Endothelial cell of umbilical vein (primary cell): ENCODE results near the gene KIF26B. TPM values are rescaled to one million over a fixed set of nuclear protein-coding genes. Genes with fewer than 3 reads are reported as not detected.

Source experiments
- BruUV-seq: library from RNA; stranded (reverse); fragments of 400-500 nt; replicated peaks from 2 replicates; lab custom pipeline; 2021; lab: Mats Ljungman, UMichigan
- CTCF ChIA-PET: fragments of 300-600, 350-600 bp; sonication (Branson Sonifier 250); formaldehyde crosslinking; loops from one replicate; lab custom pipeline; 2021; ENCODE audit warnings: antibody characterized with exemption, inconsistent platforms; lab: Charles Lee
- POLR2A ChIA-PET: fragments of 300-600, 350-600 bp; sonication (Branson Sonifier 250); formaldehyde crosslinking; loops from one replicate; lab custom pipeline; 2021; ENCODE audit warnings: antibody characterized with exemption, inconsistent platforms; lab: Charles Lee
- DNase-seq: peaks from one replicate; pipeline ENCODE4 v3.0.0-alpha.2; 2011; ENCODE audit warnings: low read depth, low spot score
- FAIRE-seq: peaks from 2 replicates; lab custom pipeline; 2011; peaks lifted over from hg19 to GRCh38; lab: Jason Lieb, UNC
- H2AFZ ChIP-seq: 2 replicates; pipeline ENCODE4 v1.6.0; 2012; ENCODE audit warnings: low read depth, low read length, control low read depth, inconsistent platforms
- H3K27ac ChIP-seq: 2 replicates; pipeline ENCODE4 v1.5.1; 2011; ENCODE audit warnings: low read depth, mild to moderate bottlenecking, control low read depth, low read length, moderate library complexity; ENCODE audit not compliant: insufficient read depth
- H3K27me3 ChIP-seq, 2 experiments: 2 replicates each; pipeline versions ENCODE4 v1.6.0 to v1.6.1; 2011; ENCODE audit warnings: low read length in 2 of 2, mixed read lengths in 1 of 2; ENCODE audit not compliant: control insufficient read depth in 2 of 2, insufficient read depth in 2 of 2
- H3K36me3 ChIP-seq, 2 experiments: 2 replicates in 1 of 2; 3 replicates in 1 of 2; pipeline ENCODE4 v1.5.1; 2011; ENCODE audit warnings: low read length in 2 of 2, mild to moderate bottlenecking in 1 of 2, moderate library complexity in 1 of 2; ENCODE audit not compliant: control insufficient read depth in 2 of 2, insufficient read depth in 2 of 2; ENCODE audit errors: extremely low read depth in 1 of 2
- H3K4me1 ChIP-seq: 3 replicates; pipeline ENCODE4 v1.5.1; 2011; ENCODE audit warnings: mild to moderate bottlenecking, low read length; ENCODE audit not compliant: control insufficient read depth, insufficient read depth; ENCODE audit errors: extremely low read depth
- H3K4me2 ChIP-seq: 2 replicates; pipeline ENCODE4 v1.6.1; 2011; ENCODE audit warnings: low read length, control low read depth, mixed read lengths; ENCODE audit not compliant: insufficient read depth
- H3K4me3 ChIP-seq, 3 experiments: fragments of 200-600 bp in 1 of 3; sonication (generic), shearing (Covaris generic) in 1 of 3; replicated peaks in 1 of 3; 2 replicates each; pipeline ENCODE4 v1.5.1; 2011 to 2016; ENCODE audit warnings: control low read depth in 3 of 3, low read length in 3 of 3, mild to moderate bottlenecking in 2 of 3, inconsistent platforms in 1 of 3, low read depth in 1 of 3, moderate library complexity in 1 of 3; ENCODE audit not compliant: insufficient read depth in 1 of 3
- H3K79me2 ChIP-seq: 2 replicates; pipeline ENCODE4 v1.6.0; 2012; ENCODE audit warnings: low read length, inconsistent platforms; ENCODE audit not compliant: control insufficient read depth, insufficient read depth
- H3K9ac ChIP-seq: replicated peaks from 2 replicates; pipeline ENCODE3; 2011; ENCODE audit warnings: low read length, control low read depth; ENCODE audit not compliant: insufficient read depth; ENCODE audit errors: extremely low read depth
- H3K9me1 ChIP-seq: replicated peaks from 3 replicates; pipeline ENCODE4 v1.6.0; 2011; ENCODE audit warnings: mild to moderate bottlenecking, low read length; ENCODE audit not compliant: control insufficient read depth, insufficient read depth; ENCODE audit errors: extremely low read depth
- H3K9me3 ChIP-seq: replicated peaks from 2 replicates; pipeline ENCODE4 v1.5.1; 2012; ENCODE audit warnings: low read length, inconsistent platforms; ENCODE audit not compliant: control insufficient read depth, insufficient read depth
- H4K20me1 ChIP-seq: replicated peaks from 2 replicates; pipeline ENCODE3; 2011; ENCODE audit warnings: mild to moderate bottlenecking, low read length; ENCODE audit not compliant: control insufficient read depth, insufficient read depth; ENCODE audit errors: extremely low read depth
- CTCF ChIP-seq, 2 donors: IDR thresholded peaks; 1 replicate in 1 of 2; 2 replicates in 1 of 2; pipeline ENCODE4 v1.5.1; 2011; ENCODE audit warnings: low read length in 2 of 2, mild to moderate bottlenecking in 2 of 2, moderate library complexity in 2 of 2, control low read depth in 1 of 2, inconsistent platforms in 1 of 2, low read depth in 1 of 2; ENCODE audit not compliant: insufficient read depth in 1 of 2; ENCODE audit errors: extremely low read depth in 1 of 2
- EZH2 ChIP-seq: IDR thresholded peaks from 2 replicates; pipeline ENCODE4 v1.6.1; 2012; ENCODE audit warnings: borderline replicate concordance, low read depth, mild to moderate bottlenecking, moderate library complexity, low read length, inconsistent platforms; ENCODE audit not compliant: severe bottlenecking
- FOS ChIP-seq: IDR thresholded peaks from 2 replicates; pipeline ENCODE4 v1.6.1; 2011; ENCODE audit warnings: mild to moderate bottlenecking, low read length, moderate library complexity, borderline replicate concordance; ENCODE audit not compliant: insufficient read depth
- GATA2 ChIP-seq: IDR thresholded peaks from 2 replicates; pipeline ENCODE4 v1.7.0; 2011; ENCODE audit warnings: low read depth, mild to moderate bottlenecking, moderate library complexity, mixed read lengths, low read length; ENCODE audit not compliant: insufficient read length, insufficient read depth
- JUN ChIP-seq: IDR thresholded peaks from 2 replicates; pipeline ENCODE4 v1.6.1; 2011; ENCODE audit warnings: borderline replicate concordance, low read depth; ENCODE audit not compliant: insufficient read length, insufficient read depth
- MAX ChIP-seq: IDR thresholded peaks from 2 replicates; pipeline ENCODE4 v1.6.1; 2011; ENCODE audit not compliant: insufficient read depth, insufficient read length
- MYC ChIP-seq: IDR thresholded peaks from one replicate; pipeline ENCODE4 v1.6.1; 2011; ENCODE audit warnings: mild to moderate bottlenecking, low read depth, low read length
- POLR2A ChIP-seq: IDR thresholded peaks from 2 replicates; pipeline ENCODE4 v1.6.1; 2012; ENCODE audit warnings: low read depth, mild to moderate bottlenecking, control low read depth, low read length
- POLR2AphosphoS5 ChIP-seq: IDR thresholded peaks from 2 replicates; pipeline ENCODE4 v1.6.1; 2012; ENCODE audit warnings: low read depth, mild to moderate bottlenecking, control low read depth, low read length, moderate library complexity; ENCODE audit not compliant: insufficient read depth
- dilution Hi-C: fragments of 300-500 bp; cut with MboI; formaldehyde crosslinking; loops from one replicate; pipeline ENCODE4 v1.15.0; 2019; ENCODE audit warnings: low sequenced_read_pairs; ENCODE audit not compliant: extremely low pct_ligation_motif_present
- intact Hi-C: fragments of 100-400 bp; cut with micrococcal nuclease; formaldehyde crosslinking; loops from one replicate; pipeline ENCODE4 v1.10.0; 2022
- polyA plus RNA-seq, 4 experiments: library from polyadenylated mRNA; depleted of rRNA in 3 of 4; stranded (reverse) in 3 of 4; unstranded in 1 of 4; fragments of >200 nt; gene quantifications; 2 replicates each; pipeline versions ENCODE4 v1.2.1 to v1.2.3, GENCODE V29; 2011 to 2012; ENCODE audit warnings: missing spikeins in 1 of 4
- total RNA-seq: library from RNA; stranded (reverse); gene quantifications from 2 replicates; pipeline ENCODE4 v1.2.3, GENCODE V29; 2021

KIF26B gene
- total and polyA plus RNA-seq, 2 donors (not counting 3 experiments of a cell fraction or from before 2014, with no cell fraction given) = 0.04 to 0.49 TPM

GRCh38 chr1:245686006-245686405, 531.2 kb downstream of the KIF26B start:
- H3K36me3 ChIP-seq = no peaks in the 10 kb centered on the region
- CTCF ChIA-PET = no interaction called here

GRCh38 chr1:245686446-245687030, 531.8 kb downstream of the KIF26B start:
- H3K9me3 ChIP-seq = no peaks in the 10 kb centered on the region
- intact Hi-C loops (no loop called here), dilution Hi-C loops (no loop called here)
- H3K79me2 ChIP-seq = no peaks in the 10 kb centered on the region
- CTCF ChIA-PET = no interaction called here
- no peak overlapping the region for H3K27ac ChIP-seq
- DNase-seq = no peak
- no peak overlapping the region for H2AFZ ChIP-seq
- POLR2A ChIA-PET = no interaction called here
- no peaks in the 10 kb centered on the region for H4K20me1 ChIP-seq
- H3K9me1 ChIP-seq = no peaks in the 10 kb centered on the region
- H3K9ac ChIP-seq = no peak overlapping the region
- H3K4me1 ChIP-seq = no peaks in the 10 kb centered on the region
- no peak overlapping the region for H3K4me3 ChIP-seq
- H3K27me3 ChIP-seq = no peaks in the 10 kb centered on the region
- TF ChIP-seq POLR2A = no peak
- no peak for TF ChIP-seq FOS
- no peak for TF ChIP-seq CTCF (IDR thresholded peaks at IDR 0.05; ENCODE audit: extremely low read depth in 1 of 2, insufficient read depth in 1 of 2, low read depth in 1 of 2, low read length in 2 of 2)
- no peak for TF ChIP-seq MAX
- TF ChIP-seq GATA2 = no peak
- TF ChIP-seq JUN = no peak
- no peak for TF ChIP-seq POLR2AphosphoS5
- TF ChIP-seq EZH2 = no peak
- TF ChIP-seq MYC = no peak
- no peaks in the 10 kb centered on the region for H3K36me3 ChIP-seq
- FAIRE-seq = no peak
- no peak overlapping the region for H3K4me2 ChIP-seq
- no TSS peak for BruUV-seq

More at GRCh38 chr1:245686006-245686405, 531.2 kb downstream of the KIF26B start:
- Histone ChIP-seq H3K27ac (no peak overlapping the region), H3K4me3 (no peak overlapping the region), H3K9me3 (no peaks in the 10 kb centered on the region), H4K20me1 (no peaks in the 10 kb centered on the region), H3K9me1 (no peaks in the 10 kb centered on the region), H3K27me3 (no peaks in the 10 kb centered on the region), H2AFZ (no peak overlapping the region), H3K79me2 (no peaks in the 10 kb centered on the region), H3K9ac (no peak overlapping the region), H3K4me2 (no peak overlapping the region), H3K4me1 (no peaks in the 10 kb centered on the region)
- DNase-seq (no peak), FAIRE-seq (no peak)
- intact Hi-C loops (no loop called here), dilution Hi-C loops (no loop called here)
- TF ChIP-seq EZH2 = no peak
- POLR2A ChIA-PET = no interaction called here
- BruUV-seq = no TSS peak
